DMS79 treated with DMSO at 0.1 percent for 48 hours (cell line): ENCODE results near the gene KLHL7.

Experiments
- DNase-seq: peaks from one replicate; lab custom pipeline; 2025; lab: John Stamatoyannopoulos, UW

KLHL7 gene

DNA sequence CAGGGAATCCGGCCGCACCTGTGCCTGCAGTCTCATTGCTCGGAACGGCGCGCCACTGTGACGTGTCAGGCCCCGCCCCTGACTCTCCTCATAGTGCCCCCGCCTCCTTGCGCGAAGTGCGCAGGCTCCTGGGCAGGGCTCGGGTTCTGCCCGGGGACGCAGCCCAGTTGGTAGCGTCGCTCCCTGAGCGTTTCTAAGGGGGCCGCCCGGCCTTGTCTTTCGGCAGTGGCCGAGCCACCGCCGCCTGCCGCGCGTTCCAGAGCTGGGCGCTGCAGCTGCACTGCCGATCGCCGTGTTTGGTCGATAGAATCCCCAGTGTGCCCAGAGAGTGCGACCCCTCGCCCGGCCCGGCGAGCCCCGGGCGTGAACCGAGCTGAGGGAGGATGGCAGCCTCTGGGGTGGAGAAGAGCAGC lies at the start of gene KLHL7:
Gene KLHL7 (plus strand): TSS at position 142 of the 413 bp plus-strand sequence. CDS start 242 bp downstream, at position 384.
- DNase-seq, result peak; percentile 88

- no peak for DNase-seq
Observed at GRCh38 chr7:23058408-23059096, 47.0 kb upstream of the KLHL7 start.

DNA sequence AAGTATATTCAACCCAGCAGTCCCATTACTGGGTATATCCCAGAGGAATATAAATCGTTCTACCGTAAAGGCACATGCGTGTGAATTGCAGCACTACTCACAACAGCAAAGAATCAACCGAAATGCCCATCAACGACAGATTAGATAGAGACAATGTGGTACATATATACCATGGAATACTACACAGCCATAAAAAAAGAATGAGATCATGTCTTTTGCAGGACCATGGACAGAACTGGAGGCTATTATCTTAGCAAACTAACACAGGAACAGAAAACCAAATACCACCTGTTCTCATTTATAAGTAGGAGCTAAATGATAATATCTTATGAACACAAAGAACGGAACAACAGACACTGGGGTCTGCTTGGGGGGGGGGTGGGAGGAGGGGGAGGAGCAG lies 44.3 kb upstream of the KLHL7 start:
- DNase-seq, result no peak

DNA sequence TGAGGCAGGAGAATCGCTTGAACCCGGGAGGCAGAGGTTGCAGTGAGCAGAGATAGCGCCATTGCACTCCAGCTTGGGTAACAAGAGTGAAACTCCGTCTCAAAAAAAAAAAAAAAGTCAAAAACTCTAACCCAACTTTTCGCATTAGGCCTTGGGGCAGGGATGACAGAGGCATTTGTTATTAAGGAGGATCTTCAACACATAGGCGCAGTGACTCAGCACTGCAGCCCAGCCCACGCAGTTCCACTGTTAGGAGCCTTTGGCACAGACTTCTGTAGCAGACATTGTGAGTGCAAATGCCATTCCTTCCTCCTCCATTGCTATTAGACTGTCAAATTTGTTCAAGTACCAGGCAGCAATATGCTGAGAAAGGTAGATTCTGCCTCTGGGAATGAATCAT lies 43.1 kb upstream of the KLHL7 start:
- DNase-seq, result no peak

GRCh38 chr7:23065974-23066373 lies 39.6 kb upstream of the KLHL7 start:
- DNase-seq, result no peak

GRCh38 chr7:23067271-23067670 lies 38.3 kb upstream of the KLHL7 start:
- no peak for DNase-seq

DNA sequence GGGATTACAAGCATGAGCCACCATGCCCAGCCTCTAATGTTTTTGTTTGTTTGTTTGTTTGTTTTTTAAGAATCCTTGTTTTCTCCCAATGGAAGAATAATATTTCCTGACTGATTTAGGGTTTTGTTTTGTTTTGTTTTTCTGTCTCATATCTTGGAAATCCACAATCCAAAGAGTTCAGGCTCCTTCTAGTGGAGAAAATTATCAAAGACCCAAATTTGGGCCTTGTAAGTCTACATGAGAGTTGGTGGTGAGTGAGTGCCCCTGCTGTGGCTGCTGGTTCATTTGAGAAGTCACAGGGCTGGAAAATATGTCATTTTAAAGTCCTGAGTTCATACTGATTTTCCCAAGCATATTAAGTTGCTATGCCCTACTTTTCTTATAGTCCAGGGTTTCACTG lies 33.5 kb upstream of the KLHL7 start:
- DNase-seq, result no peak

DNA sequence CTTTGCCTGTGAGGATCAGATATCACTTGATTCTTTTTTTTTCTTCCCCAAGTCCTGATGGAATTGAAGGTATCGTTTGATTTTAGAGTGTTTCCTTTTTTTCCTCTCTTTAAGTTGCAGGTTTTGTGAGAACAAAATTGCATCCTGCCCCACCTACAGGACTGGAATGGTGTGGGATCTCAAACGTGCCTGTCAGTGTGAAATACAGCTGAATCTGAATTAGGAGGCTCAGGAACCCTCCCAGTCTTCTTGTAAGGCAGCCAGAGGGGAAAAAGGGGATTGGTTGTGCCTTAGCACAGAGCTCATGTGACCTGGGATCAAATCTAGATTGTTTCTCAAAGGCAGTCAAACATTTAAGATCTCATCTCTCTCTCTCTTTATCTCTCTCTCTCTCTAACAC lies 32.7 kb upstream of the KLHL7 start:
- DNase-seq, result no peak

DNA sequence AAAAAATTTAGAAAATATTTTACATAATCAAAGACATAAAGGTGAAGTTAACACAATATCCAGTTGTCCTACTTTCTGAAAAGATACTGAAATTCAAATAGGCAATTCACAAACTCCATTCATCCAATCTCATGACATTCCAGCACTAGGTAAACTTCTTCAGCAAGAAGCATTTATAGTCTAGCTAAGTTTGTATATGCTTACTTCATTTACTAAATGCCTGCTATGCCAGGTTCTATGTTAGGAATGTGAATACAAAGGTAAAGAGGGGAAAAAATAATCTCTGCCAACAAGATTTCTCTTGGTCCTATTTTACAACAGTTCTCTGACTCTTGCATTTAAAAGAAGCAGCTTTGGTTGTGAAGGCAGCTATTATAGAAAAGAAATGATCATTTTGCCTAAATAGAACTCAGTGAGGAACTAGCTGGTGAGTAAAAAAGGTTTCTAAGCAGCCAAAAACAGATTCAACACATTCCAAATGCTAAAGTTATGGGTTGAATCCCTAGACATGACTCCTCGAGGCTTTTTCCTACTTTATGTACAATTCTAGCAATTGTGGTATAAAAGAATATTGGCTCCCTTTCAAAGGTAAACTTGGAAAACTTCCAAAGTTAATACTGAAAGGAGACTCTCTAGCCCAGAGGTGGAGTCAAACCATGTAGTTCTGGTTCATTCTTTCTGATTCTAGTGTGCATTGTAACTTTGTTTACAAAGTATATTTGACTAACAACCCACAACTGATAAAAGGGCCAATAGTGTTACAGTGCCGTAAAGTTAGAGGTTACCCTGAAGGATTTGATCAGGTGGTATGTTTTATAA lies 30.9 kb upstream of the KLHL7 start:
- DNase-seq, result peak; percentile 34

- DNase-seq, result no peak
Observed at GRCh38 chr7:23075571-23075970, 30.0 kb upstream of the KLHL7 start.

- no peak for DNase-seq
Observed at GRCh38 chr7:23076772-23077171, 28.8 kb upstream of the KLHL7 start.

- no peak for DNase-seq
Observed at GRCh38 chr7:23093111-23093510, 12.5 kb upstream of the KLHL7 start.

DNA sequence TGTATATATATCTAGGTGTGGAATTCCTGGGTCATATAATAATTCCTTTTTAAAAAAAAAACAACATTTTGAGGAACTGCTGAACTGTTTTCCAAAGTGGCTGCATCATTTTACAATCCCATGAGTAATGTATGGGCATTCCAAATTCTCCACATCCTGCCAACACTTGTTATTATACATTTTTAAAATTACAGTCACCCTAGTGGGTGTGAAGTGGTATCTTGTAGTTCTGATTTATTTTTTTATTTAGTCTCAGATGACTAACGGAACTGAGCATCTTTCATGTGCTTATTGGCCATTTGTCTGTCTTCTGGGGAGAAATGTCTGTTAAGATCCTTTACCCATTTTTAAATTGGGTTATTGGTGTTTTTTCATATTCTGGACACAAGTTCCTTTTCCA lies 12.0 kb upstream of the KLHL7 start:
- DNase-seq, result no peak

GRCh38 chr7:23096518-23097290 lies 8.9 kb upstream of the KLHL7 start:
- no peak for DNase-seq

GRCh38 chr7:23098029-23098428 lies 7.6 kb upstream of the KLHL7 start:
- no peak for DNase-seq

GRCh38 chr7:23098460-23098859 lies 7.1 kb upstream of the KLHL7 start:
- DNase-seq, result no peak

DNA sequence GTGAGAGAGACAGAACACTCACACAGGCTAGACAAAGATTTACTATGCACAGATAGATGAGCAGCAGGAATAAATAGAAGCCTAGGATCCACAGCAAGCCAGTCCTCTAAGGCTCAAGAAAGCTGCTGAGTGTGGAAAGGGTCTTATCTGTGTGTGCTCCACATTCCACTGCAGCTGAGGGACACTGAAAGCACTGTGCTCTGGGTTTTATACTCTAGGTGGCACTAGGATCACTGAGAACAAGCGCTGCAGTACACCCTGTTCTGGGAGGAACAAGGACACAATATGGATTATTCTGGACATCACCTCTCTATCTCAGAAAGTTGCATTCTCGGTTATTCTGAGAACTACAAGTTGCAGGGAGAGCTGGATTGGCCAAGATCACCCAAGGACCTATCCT lies 4.9 kb upstream of the KLHL7 start:
- DNase-seq, result no peak

DNA sequence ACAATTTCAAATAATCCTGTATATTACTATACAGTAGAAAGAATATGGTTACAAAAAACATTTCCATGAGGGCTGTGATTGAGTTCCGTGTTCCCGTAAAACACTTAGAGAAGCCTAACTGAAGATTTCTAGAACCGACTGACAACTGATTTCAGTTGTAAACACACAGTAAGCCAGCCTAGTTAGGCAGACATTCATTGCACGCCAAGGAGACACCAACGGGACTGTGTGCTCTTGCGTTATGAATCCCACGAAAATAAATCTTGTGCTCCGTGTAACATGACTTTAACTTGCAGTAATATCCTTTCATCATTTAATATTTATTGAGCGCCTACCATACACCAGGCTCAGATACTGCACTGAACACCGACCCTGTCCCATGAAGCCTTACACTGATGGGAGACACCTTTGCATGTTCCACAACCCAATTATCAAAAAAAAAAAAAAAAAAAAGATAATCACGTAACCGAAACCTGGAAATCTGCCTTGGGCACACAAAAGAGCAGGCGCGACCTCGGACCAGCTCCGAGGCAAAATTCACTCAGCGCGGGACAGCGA lies 420 bp upstream of the KLHL7 start:
- no peak for DNase-seq

GRCh38 chr7:23106057-23106822 lies 655 bp downstream of the KLHL7 start:
- peak; percentile 68 for DNase-seq

DNA sequence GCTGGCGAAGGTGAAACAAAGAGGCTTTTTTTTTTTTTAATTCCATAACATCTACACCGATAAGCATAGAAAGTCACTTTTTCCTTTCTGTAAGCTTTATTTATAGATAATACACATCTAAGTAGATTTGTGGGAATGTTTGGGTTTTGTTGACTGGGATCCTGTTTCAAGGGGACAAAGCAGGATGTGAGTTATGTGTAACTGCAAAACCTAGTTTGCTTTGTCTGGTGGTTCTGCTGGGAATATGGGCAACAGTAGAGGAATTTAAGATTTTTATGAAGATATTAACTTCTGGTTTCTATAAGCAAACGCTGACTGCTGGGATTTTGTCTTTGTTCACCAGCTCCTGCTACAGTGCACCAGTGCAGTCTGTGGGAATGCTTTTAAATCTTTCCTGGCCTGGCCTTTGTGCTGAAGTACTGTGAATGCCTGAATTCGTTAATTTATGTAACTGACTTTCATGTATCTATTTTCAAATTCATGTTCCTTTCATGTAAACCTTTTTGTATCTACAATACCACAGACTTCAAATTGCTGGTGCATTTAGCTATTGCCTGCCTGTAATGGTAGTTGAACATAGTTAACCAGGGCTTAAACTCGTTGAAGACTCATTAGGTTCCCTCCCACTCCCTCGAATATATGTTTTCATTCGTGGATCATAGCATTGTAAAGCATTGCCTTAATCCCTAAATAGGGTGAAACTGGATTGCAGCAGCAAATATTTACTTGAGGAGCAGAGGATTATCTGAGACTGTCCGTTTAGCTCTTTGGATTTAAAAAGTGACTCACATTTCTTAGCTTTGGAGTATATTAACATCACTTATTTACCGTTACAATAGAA lies 1.5 kb downstream of the KLHL7 start:
- peak; percentile 33 for DNase-seq

GRCh38 chr7:23107781-23108180 lies 2.2 kb downstream of the KLHL7 start:
- no peak for DNase-seq
